ENCODE data around the gene C12orf50. TPM values are rescaled to one million over a fixed set of nuclear protein-coding genes. Genes with fewer than 3 reads are reported as not detected.

Gene C12orf50
- total and polyA plus RNA-seq, 2 of the 13 experiments (the other 11 are each of a cell fraction or from before 2014, with no cell fraction given): not detected

DNA sequence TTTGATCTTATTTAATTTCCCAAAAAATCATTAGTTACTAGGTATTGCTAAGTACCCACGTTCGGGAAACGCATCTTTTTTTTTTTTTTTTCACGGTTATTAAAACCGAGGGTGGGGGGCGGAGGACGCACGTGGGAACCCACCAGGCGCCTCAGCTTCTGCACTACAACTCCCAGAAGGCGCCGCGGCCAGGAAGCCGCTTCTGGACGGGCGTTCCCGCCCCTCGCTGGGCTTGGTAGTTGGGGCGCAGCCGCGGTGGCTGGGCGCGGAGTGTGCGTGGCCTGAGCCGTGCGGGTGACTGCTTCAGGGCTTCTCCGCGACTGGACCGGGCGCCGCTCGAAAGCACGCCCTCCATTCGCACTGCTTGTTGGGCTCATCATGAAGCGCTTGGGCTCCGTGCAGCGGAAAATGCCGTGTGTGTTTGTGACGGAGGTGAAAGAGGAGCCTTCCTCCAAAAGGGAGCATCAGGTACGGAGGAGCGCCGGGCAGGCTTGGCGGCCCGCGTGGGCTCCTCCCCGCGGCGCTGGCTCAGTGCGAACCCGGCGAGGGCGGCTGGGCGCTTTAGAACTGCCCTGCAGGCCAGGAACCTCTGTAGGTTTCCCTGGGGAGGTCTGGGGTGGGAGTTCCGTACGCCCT, 6.2 kb upstream of the C12orf50 start (continued):
- TF ChIP-seq ZNF773 (CRISPR knock-in tag; IDR thresholded peaks at IDR 0.05; ENCODE audit: borderline replicate concordance) (no peak), ZNF703 (CRISPR knock-in tag; IDR thresholded peaks at IDR 0.05; ENCODE audit: borderline replicate concordance) (no peak), ZNF891 (CRISPR knock-in tag; IDR thresholded peaks at IDR 0.05) (peak; percentile 93), SIN3B (IDR thresholded peaks at IDR 0.05; ENCODE audit: low read length) (no peak), SMYD3 (CRISPR knock-in tag; IDR thresholded peaks at IDR 0.05) (no peak), NCOA2 (CRISPR knock-in tag; IDR thresholded peaks at IDR 0.05) (no peak), ZFX (CRISPR knock-in tag; IDR thresholded peaks at IDR 0.05; ENCODE audit: low read depth) (peak; percentile 92), ZBTB8A (CRISPR knock-in tag; IDR thresholded peaks at IDR 0.05; ENCODE audit: borderline replicate concordance, low read depth) (peak; percentile 100), PCBP2 (optimal IDR thresholded peaks at IDR 0.05; ENCODE audit: low read depth, low read length, poor library complexity, severe bottlenecking) (no peak), NFE2L1 (CRISPR knock-in tag; IDR thresholded peaks at IDR 0.05; ENCODE audit: borderline replicate concordance) (no peak), FOXJ3 (CRISPR knock-in tag; IDR thresholded peaks at IDR 0.05; ENCODE audit: borderline replicate concordance) (no peak), ZFP1 (CRISPR knock-in tag; IDR thresholded peaks at IDR 0.05) (no peak), TEAD2 (CRISPR knock-in tag; IDR thresholded peaks at IDR 0.05) (no peak), KDM1A (CRISPR knock-in tag; IDR thresholded peaks at IDR 0.05) (no peak), NFIC (IDR thresholded peaks at IDR 0.05; ENCODE audit: low read length) (no peak), ZNF564 (CRISPR knock-in tag; IDR thresholded peaks at IDR 0.05) (no peak), ZNF75D (CRISPR knock-in tag; IDR thresholded peaks at IDR 0.05; ENCODE audit: borderline replicate concordance) (no peak), MEF2D (CRISPR knock-in tag; IDR thresholded peaks at IDR 0.05) (peak; percentile 39; the same call in 1 of the 2 replicates), ZSCAN25 (CRISPR knock-in tag; IDR thresholded peaks at IDR 0.05) (0 out of 2 replicates have a peak, but pooled peaks have one; percentile 37)
- TF ChIP-seq, protein P1, sequence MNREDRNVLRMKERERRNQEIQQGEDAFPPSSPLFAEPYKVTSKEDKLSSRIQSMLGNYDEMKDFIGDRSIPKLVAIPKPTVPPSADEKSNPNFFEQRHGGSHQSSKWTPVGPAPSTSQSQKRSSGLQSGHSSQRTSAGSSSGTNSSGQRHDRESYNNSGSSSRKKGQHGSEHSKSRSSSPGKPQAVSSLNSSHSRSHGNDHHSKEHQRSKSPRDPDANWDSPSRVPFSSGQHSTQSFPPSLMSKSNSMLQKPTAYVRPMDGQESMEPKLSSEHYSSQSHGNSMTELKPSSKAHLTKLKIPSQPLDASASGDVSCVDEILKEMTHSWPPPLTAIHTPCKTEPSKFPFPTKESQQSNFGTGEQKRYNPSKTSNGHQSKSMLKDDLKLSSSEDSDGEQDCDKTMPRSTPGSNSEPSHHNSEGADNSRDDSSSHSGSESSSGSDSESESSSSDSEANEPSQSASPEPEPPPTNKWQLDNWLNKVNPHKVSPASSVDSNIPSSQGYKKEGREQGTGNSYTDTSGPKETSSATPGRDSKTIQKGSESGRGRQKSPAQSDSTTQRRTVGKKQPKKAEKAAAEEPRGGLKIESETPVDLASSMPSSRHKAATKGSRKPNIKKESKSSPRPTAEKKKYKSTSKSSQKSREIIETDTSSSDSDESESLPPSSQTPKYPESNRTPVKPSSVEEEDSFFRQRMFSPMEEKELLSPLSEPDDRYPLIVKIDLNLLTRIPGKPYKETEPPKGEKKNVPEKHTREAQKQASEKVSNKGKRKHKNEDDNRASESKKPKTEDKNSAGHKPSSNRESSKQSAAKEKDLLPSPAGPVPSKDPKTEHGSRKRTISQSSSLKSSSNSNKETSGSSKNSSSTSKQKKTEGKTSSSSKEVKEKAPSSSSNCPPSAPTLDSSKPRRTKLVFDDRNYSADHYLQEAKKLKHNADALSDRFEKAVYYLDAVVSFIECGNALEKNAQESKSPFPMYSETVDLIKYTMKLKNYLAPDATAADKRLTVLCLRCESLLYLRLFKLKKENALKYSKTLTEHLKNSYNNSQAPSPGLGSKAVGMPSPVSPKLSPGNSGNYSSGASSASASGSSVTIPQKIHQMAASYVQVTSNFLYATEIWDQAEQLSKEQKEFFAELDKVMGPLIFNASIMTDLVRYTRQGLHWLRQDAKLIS (CRISPR knock-in tag; IDR thresholded peaks at IDR 0.05): no peak
- TF ChIP-seq, protein P2, sequence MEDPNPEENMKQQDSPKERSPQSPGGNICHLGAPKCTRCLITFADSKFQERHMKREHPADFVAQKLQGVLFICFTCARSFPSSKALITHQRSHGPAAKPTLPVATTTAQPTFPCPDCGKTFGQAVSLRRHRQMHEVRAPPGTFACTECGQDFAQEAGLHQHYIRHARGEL (CRISPR knock-in tag; IDR thresholded peaks at IDR 0.05): no peak; the same call in 1 of the 2 replicates
- TF ChIP-seq, protein P3, sequence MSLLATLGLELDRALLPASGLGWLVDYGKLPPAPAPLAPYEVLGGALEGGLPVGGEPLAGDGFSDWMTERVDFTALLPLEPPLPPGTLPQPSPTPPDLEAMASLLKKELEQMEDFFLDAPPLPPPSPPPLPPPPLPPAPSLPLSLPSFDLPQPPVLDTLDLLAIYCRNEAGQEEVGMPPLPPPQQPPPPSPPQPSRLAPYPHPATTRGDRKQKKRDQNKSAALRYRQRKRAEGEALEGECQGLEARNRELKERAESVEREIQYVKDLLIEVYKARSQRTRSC (CRISPR knock-in tag; IDR thresholded peaks at IDR 0.05; ENCODE audit: low read depth): no peak
- TF ChIP-seq, protein P4, sequence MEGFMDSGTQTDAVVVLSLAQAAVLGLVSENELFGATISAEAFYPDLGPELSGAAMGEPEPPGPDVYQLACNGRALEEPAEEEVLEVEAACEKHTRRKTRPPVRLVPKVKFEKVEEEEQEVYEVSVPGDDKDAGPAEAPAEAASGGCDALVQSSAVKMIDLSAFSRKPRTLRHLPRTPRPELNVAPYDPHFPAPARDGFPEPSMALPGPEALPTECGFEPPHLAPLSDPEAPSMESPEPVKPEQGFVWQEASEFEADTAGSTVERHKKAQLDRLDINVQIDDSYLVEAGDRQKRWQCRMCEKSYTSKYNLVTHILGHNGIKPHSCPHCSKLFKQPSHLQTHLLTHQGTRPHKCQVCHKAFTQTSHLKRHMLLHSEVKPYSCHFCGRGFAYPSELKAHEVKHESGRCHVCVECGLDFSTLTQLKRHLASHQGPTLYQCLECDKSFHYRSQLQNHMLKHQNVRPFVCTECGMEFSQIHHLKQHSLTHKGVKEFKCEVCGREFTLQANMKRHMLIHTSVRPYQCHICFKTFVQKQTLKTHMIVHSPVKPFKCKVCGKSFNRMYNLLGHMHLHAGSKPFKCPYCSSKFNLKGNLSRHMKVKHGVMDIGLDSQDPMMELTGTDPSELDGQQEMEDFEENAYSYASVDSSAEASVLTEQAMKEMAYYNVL (CRISPR knock-in tag; IDR thresholded peaks at IDR 0.05; ENCODE audit: borderline replicate concordance): no peak
- TF ChIP-seq, protein P5, sequence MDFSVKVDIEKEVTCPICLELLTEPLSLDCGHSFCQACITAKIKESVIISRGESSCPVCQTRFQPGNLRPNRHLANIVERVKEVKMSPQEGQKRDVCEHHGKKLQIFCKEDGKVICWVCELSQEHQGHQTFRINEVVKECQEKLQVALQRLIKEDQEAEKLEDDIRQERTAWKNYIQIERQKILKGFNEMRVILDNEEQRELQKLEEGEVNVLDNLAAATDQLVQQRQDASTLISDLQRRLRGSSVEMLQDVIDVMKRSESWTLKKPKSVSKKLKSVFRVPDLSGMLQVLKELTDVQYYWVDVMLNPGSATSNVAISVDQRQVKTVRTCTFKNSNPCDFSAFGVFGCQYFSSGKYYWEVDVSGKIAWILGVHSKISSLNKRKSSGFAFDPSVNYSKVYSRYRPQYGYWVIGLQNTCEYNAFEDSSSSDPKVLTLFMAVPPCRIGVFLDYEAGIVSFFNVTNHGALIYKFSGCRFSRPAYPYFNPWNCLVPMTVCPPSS (IDR thresholded peaks at IDR 0.05): no peak
